ENCODE results near the gene ZNF791.

GRCh38 chr19:12676928-12677327 lies 66.2 kb downstream of the ZNF791 start:
- TF ChIP-seq CTCF (conservative IDR thresholded peaks at IDR 0.05) (no peak), EZH2 (IDR thresholded peaks at IDR 0.05; ENCODE audit: low read depth) (no peak)

Measured in PC-9 (cell line).